OCI-LY1 (cell line): ENCODE data around the gene ACAN.

ENCODE experiments used
- H2AFZ ChIP-seq: fragments of 200-600 bp; sonication (generic), shearing (Covaris generic); 2 replicates; pipeline ENCODE4 v1.6.0; 2014; ENCODE audit warnings: antibody characterized with exemption, mild to moderate bottlenecking, low read length
- H3F3A ChIP-seq: fragments of 200-600 bp; sonication (generic), shearing (Covaris generic); 2 replicates; pipeline ENCODE4 v1.6.0; 2014; ENCODE audit warnings: mild to moderate bottlenecking, antibody characterized with exemption, low read length, moderate library complexity; ENCODE audit not compliant: insufficient read depth
- H3K27ac ChIP-seq: fragments of 200-600 bp; sonication (generic); 2 replicates; pipeline ENCODE4 v1.5.1; 2014; ENCODE audit warnings: low read length, mixed run types, mild to moderate bottlenecking, low read depth; ENCODE audit not compliant: poor library complexity, severe bottlenecking
- H3K27me3 ChIP-seq: fragments of 200-600 bp; sonication (generic); 2 replicates; pipeline ENCODE4 v1.6.0; 2014; ENCODE audit warnings: antibody characterized with exemption, mild to moderate bottlenecking, low read length, moderate library complexity; ENCODE audit not compliant: insufficient read depth
- H3K36me3 ChIP-seq: fragments of 200-600 bp; sonication (generic); 2 replicates; pipeline ENCODE4 v1.6.1; 2014; ENCODE audit warnings: mild to moderate bottlenecking, antibody characterized with exemption, low read length, moderate library complexity, mixed read lengths; ENCODE audit not compliant: insufficient read depth
- H3K4me1 ChIP-seq: fragments of 200-600 bp; sonication (generic); 2 replicates; pipeline ENCODE4 v1.5.1; 2014; ENCODE audit warnings: mild to moderate bottlenecking, low read length, moderate library complexity; ENCODE audit not compliant: insufficient read depth, severe bottlenecking
- H3K4me2 ChIP-seq: fragments of 200-600 bp; sonication (generic), shearing (Covaris generic); 2 replicates; pipeline ENCODE4 v1.6.1; 2014; ENCODE audit warnings: low read length
- H3K4me3 ChIP-seq: fragments of 200-600 bp; sonication (generic); 2 replicates; pipeline ENCODE4 v1.5.1; 2014; ENCODE audit warnings: low read length, low read depth, mild to moderate bottlenecking, mixed read lengths; ENCODE audit not compliant: poor library complexity, severe bottlenecking
- H3K79me2 ChIP-seq: fragments of 200-600 bp; shearing (Covaris generic); 2 replicates; pipeline ENCODE4 v1.6.1; 2016; ENCODE audit warnings: mixed run types, low read length, mixed read lengths; ENCODE audit not compliant: insufficient read depth
- H3K9ac ChIP-seq: fragments of 200-600 bp; sonication (generic), shearing (Covaris generic); 2 replicates; pipeline ENCODE4 v1.6.1; 2014; ENCODE audit warnings: mild to moderate bottlenecking, low read length, mixed read lengths
- H3K9me2 ChIP-seq: fragments of 200-600 bp; sonication (generic), shearing (Covaris generic); 2 replicates; pipeline ENCODE4 v1.6.1; 2014; ENCODE audit warnings: low read depth, mild to moderate bottlenecking, low read length, mixed read lengths
- H3K9me3 ChIP-seq: fragments of 200-600 bp; shearing (Covaris generic); 2 replicates; pipeline ENCODE4 v1.6.1; 2014; ENCODE audit warnings: low read length, mixed read lengths
- H4K20me1 ChIP-seq: fragments of 200-600 bp; sonication (generic), shearing (Covaris generic); 2 replicates; pipeline ENCODE4 v1.6.0; 2016; ENCODE audit warnings: mild to moderate bottlenecking, low read length; ENCODE audit not compliant: insufficient read depth
- CTCF ChIP-seq: fragments of 200-600 bp; sonication (generic), shearing (Covaris generic); IDR thresholded peaks from 2 replicates; pipeline ENCODE4 v1.5.1; 2017; ENCODE audit warnings: mild to moderate bottlenecking, antibody characterized with exemption, low read length, moderate library complexity, mixed read lengths
- EZH2 ChIP-seq: fragments of 200-600 bp; sonication (generic), shearing (Covaris generic); IDR thresholded peaks from 2 replicates; pipeline ENCODE4 v1.8.0; 2017; ENCODE audit warnings: borderline replicate concordance, mixed run types, mild to moderate bottlenecking, antibody characterized with exemption, low read length, moderate library complexity, mixed read lengths

ACAN gene

GRCh38 chr15:88872106-88872505 is 68.9 kb downstream of the ACAN start:
- no peaks in the 10 kb centered on the region for H3F3A ChIP-seq
- H3K27me3 ChIP-seq = no peaks in the 10 kb centered on the region
- H3K36me3 ChIP-seq = no peaks in the 10 kb centered on the region
- H3K9me2 ChIP-seq = no peaks in the 10 kb centered on the region
- TF ChIP-seq EZH2 (no peak), CTCF (no peak)
- H3K4me3 ChIP-seq = no peak overlapping the region
- no peak overlapping the region for H3K27ac ChIP-seq
- H3K4me1 ChIP-seq = no peaks in the 10 kb centered on the region
- no peak overlapping the region for H3K4me2 ChIP-seq
- H2AFZ ChIP-seq = no peak overlapping the region
- H4K20me1 ChIP-seq = no peaks in the 10 kb centered on the region
- no peak overlapping the region for H3K9ac ChIP-seq
- H3K79me2 ChIP-seq = no peaks in the 10 kb centered on the region
- no peaks in the 10 kb centered on the region for H3K9me3 ChIP-seq

GRCh38 chr15:88872706-88873105 is 69.5 kb downstream of the ACAN start:
- TF ChIP-seq EZH2 (no peak), CTCF (no peak)
- H3K9me2 ChIP-seq = no peaks in the 10 kb centered on the region

GRCh38 chr15:88873786-88874185 is 70.5 kb downstream of the ACAN start:
- TF ChIP-seq EZH2 (no peak), CTCF (no peak)
- Histone ChIP-seq H3K79me2 (no peaks in the 10 kb centered on the region), H3K4me2 (no peak overlapping the region), H3K9ac (no peak overlapping the region), H3K4me1 (no peaks in the 10 kb centered on the region), H3K27ac (no peak overlapping the region), H3K4me3 (no peak overlapping the region), H3K27me3 (no peaks in the 10 kb centered on the region), H3K9me2 (no peaks in the 10 kb centered on the region), H3K36me3 (no peaks in the 10 kb centered on the region), H4K20me1 (no peaks in the 10 kb centered on the region), H2AFZ (no peak overlapping the region), H3F3A (no peaks in the 10 kb centered on the region), H3K9me3 (no peaks in the 10 kb centered on the region)

More at GRCh38 chr15:88872706-88873105, 69.5 kb downstream of the ACAN start:
- Histone ChIP-seq H3K4me1 (no peaks in the 10 kb centered on the region), H3K4me2 (no peak overlapping the region), H3K27me3 (no peaks in the 10 kb centered on the region), H3K9me3 (no peaks in the 10 kb centered on the region), H3K79me2 (no peaks in the 10 kb centered on the region), H3K4me3 (no peak overlapping the region), H3F3A (no peaks in the 10 kb centered on the region), H3K36me3 (no peaks in the 10 kb centered on the region), H2AFZ (no peak overlapping the region), H3K9ac (no peak overlapping the region), H3K27ac (no peak overlapping the region), H4K20me1 (no peaks in the 10 kb centered on the region)
